Suprapubic skin (tissue), 3 donors: ENCODE data around the gene DAAM1.

Experiments used
- CTCF ChIP-seq, 2 donors: fragments of 200-600 bp in 1 of 2; fragments of 450-650 bp in 1 of 2; sonication (generic) in 1 of 2; IDR thresholded peaks; one replicate each; pipeline ENCODE4 v1.5.1; 2016 to 2019; ENCODE audit warnings: antibody characterized with exemption in 2 of 2, mild to moderate bottlenecking in 1 of 2, moderate library complexity in 1 of 2
- POLR2A ChIP-seq, 2 donors: fragments of 450-650 bp; IDR thresholded peaks; one replicate each; pipeline ENCODE4 v1.6.1; 2017; ENCODE audit warnings: antibody characterized with exemption in 2 of 2, mild to moderate bottlenecking in 2 of 2, moderate library complexity in 2 of 2

GRCh38 chr14:59371771-59372170 is 183.3 kb downstream of the DAAM1 start:
- no peak for TF ChIP-seq CTCF (IDR thresholded peaks at IDR 0.05)
- no peak for TF ChIP-seq POLR2A (IDR thresholded peaks at IDR 0.05)
